NCI-H1417 treated with DMSO at 0.1 percent for 48 hours (cell line): Measurements from ENCODE around the gene LBH.

Experiments
- DNase-seq: peaks from one replicate; lab custom pipeline; 2025; lab: John Stamatoyannopoulos, UW

Gene LBH

GRCh38 chr2:30231212-30231995 is at the start of gene LBH:
TSS of gene LBH (plus strand) at chr2:30231534. CDS start at chr2:30231739, 205 bp downstream.
- peak; percentile 47 for DNase-seq

GRCh38 chr2:30184035-30184434 is 47.3 kb upstream of the LBH start:
- no peak for DNase-seq

- DNase-seq: no peak
Measured at GRCh38 chr2:30185178-30185577, 46.2 kb upstream of the LBH start.

- no peak for DNase-seq
Measured at GRCh38 chr2:30188292-30188691, 43.0 kb upstream of the LBH start.

GRCh38 chr2:30190637-30191036 is 40.7 kb upstream of the LBH start:
- DNase-seq: no peak

GRCh38 chr2:30191107-30191506 is 40.2 kb upstream of the LBH start:
- DNase-seq: no peak

- DNase-seq: no peak
Measured at GRCh38 chr2:30191819-30192271, 39.5 kb upstream of the LBH start.

GRCh38 chr2:30192314-30192713 is 39.0 kb upstream of the LBH start:
- DNase-seq: no peak

- DNase-seq: no peak
Measured at GRCh38 chr2:30193104-30193681, 38.1 kb upstream of the LBH start.

- no peak for DNase-seq
Measured at GRCh38 chr2:30194421-30194820, 36.9 kb upstream of the LBH start.

- no peak for DNase-seq
Measured at GRCh38 chr2:30195016-30195415, 36.3 kb upstream of the LBH start.

GRCh38 chr2:30197570-30198192 is 33.7 kb upstream of the LBH start:
- no peak for DNase-seq

- no peak for DNase-seq
Measured at GRCh38 chr2:30201990-30202389, 29.3 kb upstream of the LBH start.

- no peak for DNase-seq
Measured at GRCh38 chr2:30203156-30203555, 28.2 kb upstream of the LBH start.

- no peak for DNase-seq
Measured at GRCh38 chr2:30204281-30204680, 27.1 kb upstream of the LBH start.

GRCh38 chr2:30205456-30205855 is 25.9 kb upstream of the LBH start:
- no peak for DNase-seq

- DNase-seq: no peak
Measured at GRCh38 chr2:30206461-30207430, 24.6 kb upstream of the LBH start.

- no peak for DNase-seq
Measured at GRCh38 chr2:30208453-30208852, 22.9 kb upstream of the LBH start.

- no peak for DNase-seq
Measured at GRCh38 chr2:30209227-30209626, 22.1 kb upstream of the LBH start.

- DNase-seq: no peak
Measured at GRCh38 chr2:30213326-30213725, 18.0 kb upstream of the LBH start.

GRCh38 chr2:30213907-30214463 is 17.3 kb upstream of the LBH start:
- no peak for DNase-seq

- DNase-seq: no peak
Measured at GRCh38 chr2:30216157-30216556, 15.2 kb upstream of the LBH start.
